Esophagus mucosa (tissue), 1 donor: ENCODE results near the gene LSP1. TPM values are rescaled to one million over a fixed set of nuclear protein-coding genes. Genes with fewer than 3 reads are reported as not detected.
A peak's percentile ranks its signal among the peaks of the same experiment; 100 is the strongest.

Experiments used
- ATAC-seq: fragments of 200-7000 bp; cut with Tn5 transposase; one replicate; pipeline ENCODE4 v1.9.1; 2020
- total RNA-seq: library from RNA; stranded (reverse); gene quantifications from one replicate; pipeline ENCODE4 v1.2.4, GENCODE V29; 2023
- donor health status: DM: yes; HTN: yes; CAD: no.

The LSP1 gene
- total RNA-seq, 1 donor from 2014 or later: 18.8 TPM

GRCh38 chr11:1825039-1825740, 27.7 kb upstream of the LSP1 start:
- no peak for ATAC-seq

- no peak for ATAC-seq
Measured at GRCh38 chr11:1825785-1826451, 27.0 kb upstream of the LSP1 start.

DNA sequence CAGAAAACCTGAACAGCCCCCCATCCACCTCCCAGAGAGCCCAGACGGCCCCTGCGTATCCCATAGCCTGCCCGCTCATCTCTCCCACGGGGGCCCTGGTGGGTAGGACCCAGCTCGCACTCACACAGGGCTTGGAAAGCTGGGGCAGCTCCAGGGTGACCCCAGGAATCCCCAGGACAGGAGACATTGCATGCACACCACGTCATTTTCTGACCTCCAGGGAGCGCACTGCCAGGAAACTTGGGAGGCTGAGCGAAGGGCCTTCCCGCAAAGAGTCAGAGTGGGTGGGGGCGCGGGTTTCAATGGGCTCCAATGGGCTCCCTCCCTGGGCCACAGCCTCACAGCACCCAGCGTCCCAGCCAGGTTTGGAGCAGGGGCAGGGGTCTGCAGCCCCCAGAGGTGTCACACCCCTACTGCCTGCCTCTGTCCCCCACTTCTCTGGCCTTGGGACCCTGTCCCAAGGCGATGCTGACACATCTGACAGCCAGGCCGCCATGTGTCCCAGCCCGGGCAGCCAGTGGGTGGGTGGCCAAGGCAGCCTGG, 26.3 kb upstream of the LSP1 start:
- no peak for ATAC-seq

GRCh38 chr11:1827095-1827813, 25.6 kb upstream of the LSP1 start:
- no peak for ATAC-seq

GRCh38 chr11:1827931-1828330, 25.0 kb upstream of the LSP1 start:
- ATAC-seq: no peak

GRCh38 chr11:1828542-1828941, 24.3 kb upstream of the LSP1 start:
- no peak for ATAC-seq

- ATAC-seq: peak; percentile 21
Measured at GRCh38 chr11:1829039-1829820, 23.7 kb upstream of the LSP1 start.

DNA sequence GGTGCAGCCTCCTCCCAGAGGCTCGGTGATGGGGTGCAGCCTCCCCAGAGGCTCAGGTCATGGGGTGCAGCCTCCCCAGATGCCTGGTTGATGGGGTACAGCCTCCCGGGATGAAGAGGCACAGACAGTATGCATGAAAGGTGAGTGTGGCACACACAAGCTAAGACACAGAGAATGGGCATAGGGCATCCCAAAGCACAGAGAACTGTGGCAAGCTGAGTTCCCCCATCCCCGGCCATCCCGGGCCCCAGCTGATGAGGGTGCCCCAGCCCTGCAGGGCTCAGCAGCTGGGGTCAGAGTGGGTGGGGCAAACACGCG, 22.9 kb upstream of the LSP1 start:
- ATAC-seq: no peak

DNA sequence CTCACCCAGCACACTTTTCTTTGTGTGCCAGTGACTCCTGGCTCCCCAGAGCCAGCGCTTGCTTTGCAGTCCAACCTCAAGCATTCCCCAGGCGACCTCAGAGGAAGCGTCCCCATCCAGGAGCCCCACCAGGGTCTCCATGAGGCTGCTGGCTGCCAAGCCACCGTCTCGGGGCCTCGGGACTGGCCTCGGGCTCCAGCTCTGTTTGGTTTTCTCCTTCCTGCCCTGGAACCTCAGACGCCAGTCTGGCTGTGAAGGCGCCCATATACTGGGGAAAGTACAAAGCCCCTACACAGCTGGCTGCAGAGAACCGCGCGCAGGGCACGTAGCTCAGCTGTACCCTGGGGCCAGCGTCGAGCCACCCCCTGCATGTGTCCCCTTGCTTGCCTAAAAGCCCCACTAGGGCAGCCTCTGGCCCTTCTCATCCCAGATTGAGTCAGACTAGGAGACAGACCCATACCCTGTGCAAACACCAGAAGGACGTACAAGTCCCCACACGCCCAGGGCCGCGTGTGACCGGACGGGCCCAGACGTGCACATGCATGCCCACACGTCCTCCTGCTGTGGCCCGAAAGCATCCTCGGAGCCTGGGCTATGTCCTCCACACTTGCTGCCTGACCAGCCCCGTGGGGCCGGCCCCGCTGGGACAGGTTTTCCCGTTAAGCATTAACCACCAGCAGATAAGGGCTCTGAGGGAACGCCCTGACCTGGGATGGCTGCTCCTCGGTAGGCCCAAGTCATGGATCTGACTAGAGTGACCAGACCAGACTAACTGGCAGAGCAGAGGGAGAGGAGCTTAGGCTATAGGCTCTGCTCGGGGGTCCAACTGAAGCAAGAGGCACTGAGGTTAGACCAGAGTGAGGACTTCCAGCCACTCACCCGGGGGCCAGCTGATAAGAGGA, 22.3 kb upstream of the LSP1 start:
- ATAC-seq: peak; percentile 64

DNA sequence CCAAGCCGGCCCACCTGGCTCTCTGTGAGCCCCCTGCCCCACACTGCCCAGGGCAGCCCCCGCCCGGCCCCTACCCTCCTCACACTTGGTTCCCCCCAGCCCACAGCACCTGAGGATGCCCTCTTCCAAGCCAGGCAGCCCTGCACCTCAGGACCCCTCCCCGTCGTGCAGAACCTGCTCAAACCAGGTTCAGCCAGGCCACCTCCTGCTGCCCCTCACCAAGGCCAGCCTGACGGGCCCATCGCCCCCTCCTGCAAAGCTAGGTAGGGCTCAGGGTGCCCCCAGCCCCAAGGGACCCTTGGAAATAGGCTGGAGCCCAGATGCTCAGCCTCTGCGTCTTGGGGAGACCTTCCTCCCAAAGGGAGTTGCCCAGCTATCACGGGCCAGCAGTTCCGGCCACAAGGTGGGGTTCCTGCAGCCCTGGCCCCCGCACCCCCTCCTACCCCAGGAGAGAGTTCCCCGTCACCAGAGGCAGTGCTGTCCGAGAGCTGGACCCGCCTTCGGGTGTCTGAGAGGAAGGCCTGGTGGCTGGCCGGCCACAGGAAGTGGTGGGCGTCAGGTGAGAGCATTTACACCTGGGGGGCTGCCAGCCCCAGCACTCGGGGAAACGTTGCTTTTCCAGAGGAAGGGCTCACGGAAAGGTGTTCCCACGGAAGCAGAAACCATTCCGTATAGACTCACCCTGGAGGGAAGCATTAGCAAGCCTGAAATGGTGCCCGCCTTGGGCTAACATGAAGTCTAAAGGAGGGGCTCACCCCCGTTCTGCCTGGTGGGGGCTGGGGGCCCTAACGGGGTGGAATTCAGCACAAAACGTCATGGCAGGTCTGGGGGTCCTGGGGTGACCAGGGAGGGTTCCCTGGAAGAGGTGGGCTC, 21.3 kb upstream of the LSP1 start:
- ATAC-seq: no peak

DNA sequence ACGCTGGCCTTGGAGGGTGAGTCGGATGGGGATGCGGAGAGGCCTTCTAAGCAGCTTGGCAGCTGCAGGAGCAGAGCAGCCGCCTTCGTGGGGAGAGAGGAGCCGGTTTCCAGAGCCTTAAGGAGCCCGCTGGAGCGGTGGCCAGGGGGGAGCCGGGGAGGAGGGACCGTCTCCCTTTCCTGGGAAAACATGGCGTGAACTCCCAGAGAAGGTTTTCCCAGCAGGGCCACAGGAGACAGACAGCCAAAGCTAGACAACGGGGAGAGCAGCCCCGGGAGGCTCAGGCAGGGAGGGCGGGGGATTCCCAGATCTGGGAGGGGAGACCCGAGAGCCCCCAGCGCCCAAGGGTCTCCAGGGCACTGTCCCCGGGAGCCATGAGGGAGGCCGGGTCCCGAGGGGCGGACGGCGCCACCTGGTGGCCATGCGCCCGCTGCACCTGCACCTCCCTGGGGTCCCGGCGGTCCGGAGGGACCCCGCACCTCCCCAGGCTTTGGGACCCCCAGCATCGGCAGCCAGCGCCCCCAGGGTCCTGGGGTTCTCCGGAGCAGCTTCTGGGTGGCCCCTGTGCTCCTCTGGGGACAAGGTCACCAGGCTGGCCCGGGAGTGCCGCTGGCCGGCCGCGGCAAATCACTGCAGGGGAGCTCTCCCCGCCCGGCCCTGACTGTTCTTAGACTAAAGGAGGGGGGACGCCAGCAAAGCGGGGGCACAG, 20.5 kb upstream of the LSP1 start:
- no peak for ATAC-seq

GRCh38 chr11:1832920-1833295, 20.0 kb upstream of the LSP1 start:
- no peak for ATAC-seq

DNA sequence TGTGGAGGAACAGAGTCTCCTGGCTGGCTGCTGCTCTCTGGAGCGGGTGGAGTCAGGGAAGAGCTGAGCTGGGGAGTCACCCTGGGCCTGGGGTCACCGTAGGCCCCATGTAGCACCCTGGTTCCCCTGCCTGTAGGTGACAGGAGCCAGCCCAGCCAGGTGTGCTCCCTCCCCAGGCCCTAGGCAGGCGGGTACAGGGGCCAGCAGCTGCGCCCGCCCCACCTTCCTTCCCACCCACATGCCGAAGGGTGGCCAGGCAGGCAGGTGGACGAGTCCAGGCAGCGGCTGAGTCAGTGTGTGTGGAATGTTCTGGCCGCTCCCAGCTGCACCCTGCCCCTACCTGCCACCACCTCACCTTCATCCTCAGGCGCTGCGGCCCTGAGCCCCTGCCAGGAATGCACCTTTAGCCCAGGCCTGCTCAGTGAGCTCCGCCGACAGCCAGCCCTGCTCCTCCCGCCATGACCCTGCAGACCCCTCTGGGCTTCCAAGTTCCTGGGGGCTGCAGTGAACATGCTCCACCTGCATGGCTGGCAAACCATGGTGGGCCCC, 18.7 kb upstream of the LSP1 start:
- ATAC-seq: peak; percentile 89

GRCh38 chr11:1834779-1835670, 17.9 kb upstream of the LSP1 start, which contains the start of gene SYT8:
SYT8 (plus strand) TSS chr11:1834990; CDS start chr11:1835106, 116 bp downstream.
- peak; percentile 2 for ATAC-seq

- no peak for ATAC-seq
Measured at GRCh38 chr11:1835671-1836010, 17.2 kb upstream of the LSP1 start.

DNA sequence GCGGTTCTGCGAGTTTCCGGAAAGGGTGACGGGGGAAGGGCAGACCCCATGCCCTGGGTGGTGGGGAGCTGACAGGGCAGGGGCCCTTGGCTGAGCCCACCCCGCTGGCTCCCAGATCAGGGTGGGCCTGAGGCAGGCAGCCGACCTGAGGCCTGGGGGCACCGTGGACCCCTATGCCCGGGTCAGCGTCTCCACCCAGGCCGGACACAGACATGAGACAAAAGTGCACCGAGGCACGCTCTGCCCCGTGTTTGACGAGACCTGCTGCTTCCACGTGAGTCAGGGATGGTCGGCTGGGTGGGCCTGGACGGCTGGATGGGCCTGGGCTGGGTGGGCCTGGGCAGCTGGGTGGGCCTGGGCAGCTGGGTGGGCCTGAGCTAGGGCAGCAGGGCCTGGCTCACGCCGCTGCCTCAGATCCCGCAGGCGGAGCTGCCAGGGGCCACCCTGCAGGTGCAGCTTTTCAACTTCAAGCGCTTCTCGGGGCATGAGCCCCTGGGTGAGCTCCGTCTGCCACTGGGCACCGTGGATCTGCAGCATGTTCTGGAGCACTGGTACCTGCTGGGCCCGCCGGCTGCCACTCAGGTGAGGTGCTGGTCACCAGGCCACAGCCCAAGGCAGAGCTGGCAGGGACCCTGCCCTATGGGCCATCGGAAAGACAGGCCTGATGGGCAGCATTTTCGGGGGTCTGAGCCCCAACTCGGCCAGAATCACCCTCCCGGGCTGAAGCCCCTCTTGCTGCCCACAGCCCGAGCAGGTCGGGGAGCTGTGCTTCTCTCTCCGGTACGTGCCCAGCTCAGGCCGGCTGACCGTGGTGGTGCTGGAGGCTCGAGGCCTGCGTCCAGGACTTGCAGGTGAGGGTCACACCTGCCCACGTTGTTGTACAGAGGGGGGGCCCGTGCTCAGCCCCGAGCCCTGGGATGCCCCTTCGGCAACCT, 16.6 kb upstream of the LSP1 start:
- ATAC-seq: no peak
